ENCODE data around the gene FAHD1. TPM values are rescaled to one million over a fixed set of nuclear protein-coding genes. Genes with fewer than 3 reads are reported as not detected.

The FAHD1 gene
- total RNA-seq, 1 donor from 2014 or later = 23.1 TPM

DNA sequence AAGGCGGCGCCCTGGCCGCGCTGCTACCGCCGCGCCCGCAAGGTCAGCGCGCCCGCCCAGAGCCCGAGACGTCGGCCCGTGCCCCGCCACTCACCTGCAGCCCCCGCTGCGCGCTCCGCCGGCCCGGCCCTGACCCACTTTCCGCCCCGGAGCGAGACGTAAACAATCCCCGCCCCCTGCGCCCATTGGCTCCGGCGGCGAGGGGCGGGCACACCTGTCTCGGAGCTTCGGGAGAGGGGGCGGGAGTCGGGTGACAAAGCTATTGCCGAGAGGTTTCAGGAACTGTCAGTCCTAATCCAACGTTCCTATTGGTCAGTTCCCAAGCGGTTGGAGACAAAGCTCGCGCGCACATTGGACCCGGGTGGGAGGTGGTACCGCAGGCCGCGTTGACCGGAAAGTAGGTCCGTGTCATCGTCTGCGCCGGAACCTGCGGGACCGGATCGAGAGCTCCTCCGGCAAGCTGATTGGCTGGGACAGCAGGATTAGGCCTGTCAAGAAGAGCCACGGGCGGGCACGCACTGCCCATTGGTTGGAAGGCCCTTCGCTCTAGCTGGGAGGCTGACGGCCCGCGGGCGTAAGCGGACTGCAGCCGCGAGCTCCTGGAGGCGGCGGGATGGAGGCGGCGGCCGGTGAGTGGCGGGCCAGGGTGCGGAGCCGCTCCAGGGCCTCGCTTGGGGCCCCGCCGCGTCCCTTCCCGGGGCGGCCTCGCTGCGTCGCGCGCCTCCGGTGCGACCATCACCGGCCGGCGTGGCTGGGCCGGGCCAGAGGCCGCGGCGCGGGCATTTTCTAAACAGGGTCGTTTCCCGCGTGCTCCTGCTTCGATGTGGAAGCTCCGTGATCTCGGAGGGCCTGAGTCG, 44.4 kb upstream of the FAHD1 start, which contains the start of the genes NUBP2 and SPSB3:
Gene NUBP2 (plus strand): TSS at position 553 of the 857 bp plus-strand sequence. CDS start 61 bp downstream, at position 614.
Gene SPSB3 (minus strand): TSS at position 164 of the 857 bp plus-strand sequence. CDS start 1,088 bp downstream, outside the sequence.
- H3K27me3 Mint-ChIP-seq (ENCODE audit: unreplicated experiment) = peaks cover 6% of the 10 kb centered on the region
- H3K9me3 Mint-ChIP-seq (ENCODE audit: unreplicated experiment) = no peaks in the 10 kb centered on the region

DNA sequence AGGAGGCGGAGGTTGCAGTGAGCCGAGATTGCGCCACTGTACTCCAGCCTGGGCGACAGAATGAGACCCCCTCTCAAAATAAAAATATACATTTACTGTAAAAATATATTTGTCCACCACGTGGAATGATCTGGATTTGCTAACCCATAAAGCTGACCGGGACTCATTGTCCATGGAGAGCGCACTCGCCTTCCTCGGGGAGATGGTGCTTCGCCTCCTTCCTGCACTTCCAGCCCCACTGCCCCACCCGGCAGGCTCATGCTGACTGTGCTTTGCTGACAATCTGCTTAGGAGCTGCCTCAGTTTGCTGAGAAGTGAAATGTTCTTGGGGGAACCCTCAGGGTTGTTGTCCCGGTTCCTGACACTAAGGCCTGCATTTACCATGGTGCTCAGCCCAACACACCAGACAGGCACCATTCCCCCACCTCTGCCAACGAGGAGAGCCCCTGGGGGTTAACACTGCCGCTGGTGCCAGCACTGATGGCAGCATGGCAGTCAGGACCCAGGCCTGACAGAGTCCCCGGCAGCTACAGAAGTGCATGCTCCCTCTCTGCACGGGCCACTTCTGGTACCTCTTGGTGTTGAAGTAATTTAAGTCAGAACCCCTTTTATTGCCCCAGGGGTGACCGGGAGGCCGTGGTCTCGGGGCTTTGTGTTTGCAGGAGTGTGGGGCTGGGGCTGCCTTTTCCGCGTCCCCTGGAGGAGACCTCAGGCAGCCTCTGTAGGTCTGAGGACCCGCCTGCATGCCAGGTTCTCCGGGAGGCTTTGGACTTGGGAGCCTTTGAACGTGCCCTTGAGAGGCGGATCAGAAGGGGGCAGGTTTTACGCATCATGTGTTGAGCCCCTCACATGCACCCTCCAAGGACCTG, 41.8 kb upstream of the FAHD1 start:
- peaks cover 6% of the 10 kb centered on the region for H3K27me3 Mint-ChIP-seq (ENCODE audit: unreplicated experiment)
- no peaks in the 10 kb centered on the region for H3K9me3 Mint-ChIP-seq (ENCODE audit: unreplicated experiment)
- peak; percentile 2 for DNase-seq (ENCODE audit: low spot score)
- H3K36me3 Mint-ChIP-seq (ENCODE audit: low read depth, unreplicated experiment) = peaks cover 3% of the 10 kb centered on the region
- H3K4me1 Mint-ChIP-seq (ENCODE audit: unreplicated experiment) = peaks cover 13% of the 10 kb centered on the region
- H3K27ac Mint-ChIP-seq (ENCODE audit: unreplicated experiment) = no peak overlapping the region
- H3K4me3 Mint-ChIP-seq (ENCODE audit: unreplicated experiment) = peak overlapping the region; percentile 33
- no peak for TF ChIP-seq CTCF (IDR thresholded peaks at IDR 0.05; ENCODE audit: unreplicated experiment)

More for the DNA sequence above, 44.4 kb upstream of the FAHD1 start, which contains the start of the genes NUBP2 and SPSB3:
- Mint-ChIP-seq H3K36me3 (ENCODE audit: low read depth, unreplicated experiment) (no peaks in the 10 kb centered on the region), H3K4me1 (ENCODE audit: unreplicated experiment) (peaks cover 13% of the 10 kb centered on the region), H3K4me3 (ENCODE audit: unreplicated experiment) (peak within 1 kb of the TSS; percentile 96), H3K27ac (ENCODE audit: unreplicated experiment) (peak within 1 kb of the TSS; percentile 77)
- DNase-seq (ENCODE audit: low spot score) = peak; percentile 98
- no peak for TF ChIP-seq CTCF (IDR thresholded peaks at IDR 0.05; ENCODE audit: unreplicated experiment)

DNA sequence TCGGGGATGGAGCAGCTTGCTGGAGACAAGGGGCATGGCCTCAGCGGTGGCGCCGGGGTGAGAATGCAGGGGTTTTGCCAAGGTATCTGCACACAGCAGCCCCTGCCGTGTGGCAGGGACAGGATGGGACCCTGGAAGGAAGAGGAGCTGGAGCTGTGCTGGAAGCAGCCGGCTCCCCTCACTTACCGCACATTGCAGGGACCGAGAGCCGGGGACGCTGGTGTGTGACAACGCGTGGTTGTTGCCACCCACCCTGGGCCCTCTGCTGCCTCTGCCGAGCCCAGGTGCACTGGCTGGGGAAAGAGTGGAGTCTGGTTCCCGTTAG, 41.2 kb upstream of the FAHD1 start:
- H3K4me1 Mint-ChIP-seq (ENCODE audit: unreplicated experiment) = peaks cover 13% of the 10 kb centered on the region
- no peak overlapping the region for H3K4me3 Mint-ChIP-seq (ENCODE audit: unreplicated experiment)
- no peaks in the 10 kb centered on the region for H3K9me3 Mint-ChIP-seq (ENCODE audit: unreplicated experiment)
- no peak for TF ChIP-seq CTCF (IDR thresholded peaks at IDR 0.05; ENCODE audit: unreplicated experiment)
- no peak overlapping the region for H3K27ac Mint-ChIP-seq (ENCODE audit: unreplicated experiment)
- H3K27me3 Mint-ChIP-seq (ENCODE audit: unreplicated experiment) = peaks cover 6% of the 10 kb centered on the region
- DNase-seq (ENCODE audit: low spot score) = no peak
- peaks cover 3% of the 10 kb centered on the region for H3K36me3 Mint-ChIP-seq (ENCODE audit: low read depth, unreplicated experiment)

GRCh38 chr16:1786242-1787055, 40.6 kb upstream of the FAHD1 start:
- peaks cover 3% of the 10 kb centered on the region for H3K36me3 Mint-ChIP-seq (ENCODE audit: low read depth, unreplicated experiment)
- peak; percentile 3 for DNase-seq (ENCODE audit: low spot score)
- no peak for TF ChIP-seq CTCF (IDR thresholded peaks at IDR 0.05; ENCODE audit: unreplicated experiment)
- peaks cover 6% of the 10 kb centered on the region for H3K27me3 Mint-ChIP-seq (ENCODE audit: unreplicated experiment)
- no peak overlapping the region for H3K27ac Mint-ChIP-seq (ENCODE audit: unreplicated experiment)
- peaks cover 9% of the 10 kb centered on the region for H3K4me1 Mint-ChIP-seq (ENCODE audit: unreplicated experiment)
- no peaks in the 10 kb centered on the region for H3K9me3 Mint-ChIP-seq (ENCODE audit: unreplicated experiment)
- no peak overlapping the region for H3K4me3 Mint-ChIP-seq (ENCODE audit: unreplicated experiment)
